ACHN (cell line): ENCODE results near the gene C2orf92.

Experiments used
- DNase-seq: peaks from one replicate; pipeline ENCODE4 v3.0.0-alpha.2; 2015
- in situ Hi-C: cut with HindIII; loops from 2 replicates; pipeline ENCODE4 v1.10.0; 2017; ENCODE audit warnings: low sequenced_read_pairs, low pct_ligation_motif_present, low pct_unique_long_range_greater_than_20kb

Gene C2orf92

DNA sequence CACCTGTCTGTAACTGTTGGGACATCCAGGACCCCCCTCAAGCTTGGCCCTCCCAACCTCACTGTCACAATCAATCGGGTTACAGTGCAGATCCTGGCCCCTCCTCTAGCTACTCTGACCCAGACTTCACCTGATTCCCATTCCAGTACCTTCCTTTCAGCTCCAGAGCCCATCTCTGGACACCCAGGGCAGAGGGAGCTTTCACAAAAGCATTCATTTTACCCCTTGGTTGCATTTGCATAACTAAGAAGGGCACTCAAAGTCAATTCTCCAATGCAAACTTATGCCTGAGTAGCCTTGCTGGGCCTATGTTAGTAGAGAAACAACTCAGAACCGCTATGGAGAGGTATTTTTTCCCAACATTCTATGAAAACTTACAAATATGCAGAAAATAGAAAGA, 51.2 kb downstream of the C2orf92 start:
- DNase-seq, result no peak
- in situ Hi-C loops, result no loop called here

DNA sequence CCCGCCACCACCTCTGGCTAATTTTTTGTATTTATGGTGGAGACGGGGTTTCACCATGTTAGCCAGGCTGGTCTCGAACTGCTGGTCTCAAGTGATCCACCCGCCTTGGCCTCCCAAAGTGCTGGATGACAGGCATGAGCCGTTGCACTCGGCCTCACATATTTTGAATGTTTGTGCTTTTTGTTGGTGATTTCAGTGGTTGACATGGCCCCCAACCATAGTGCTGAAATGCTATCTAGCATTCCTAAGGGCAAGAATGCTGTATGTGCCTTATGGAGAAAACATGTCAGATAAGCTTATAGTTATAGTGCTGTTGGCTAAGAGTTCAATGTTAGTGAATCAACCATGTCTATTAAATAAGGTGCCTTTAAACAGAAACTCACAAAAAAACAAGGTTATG, 52.7 kb downstream of the C2orf92 start:
- in situ Hi-C loops, result no loop called here
- no peak for DNase-seq

DNA sequence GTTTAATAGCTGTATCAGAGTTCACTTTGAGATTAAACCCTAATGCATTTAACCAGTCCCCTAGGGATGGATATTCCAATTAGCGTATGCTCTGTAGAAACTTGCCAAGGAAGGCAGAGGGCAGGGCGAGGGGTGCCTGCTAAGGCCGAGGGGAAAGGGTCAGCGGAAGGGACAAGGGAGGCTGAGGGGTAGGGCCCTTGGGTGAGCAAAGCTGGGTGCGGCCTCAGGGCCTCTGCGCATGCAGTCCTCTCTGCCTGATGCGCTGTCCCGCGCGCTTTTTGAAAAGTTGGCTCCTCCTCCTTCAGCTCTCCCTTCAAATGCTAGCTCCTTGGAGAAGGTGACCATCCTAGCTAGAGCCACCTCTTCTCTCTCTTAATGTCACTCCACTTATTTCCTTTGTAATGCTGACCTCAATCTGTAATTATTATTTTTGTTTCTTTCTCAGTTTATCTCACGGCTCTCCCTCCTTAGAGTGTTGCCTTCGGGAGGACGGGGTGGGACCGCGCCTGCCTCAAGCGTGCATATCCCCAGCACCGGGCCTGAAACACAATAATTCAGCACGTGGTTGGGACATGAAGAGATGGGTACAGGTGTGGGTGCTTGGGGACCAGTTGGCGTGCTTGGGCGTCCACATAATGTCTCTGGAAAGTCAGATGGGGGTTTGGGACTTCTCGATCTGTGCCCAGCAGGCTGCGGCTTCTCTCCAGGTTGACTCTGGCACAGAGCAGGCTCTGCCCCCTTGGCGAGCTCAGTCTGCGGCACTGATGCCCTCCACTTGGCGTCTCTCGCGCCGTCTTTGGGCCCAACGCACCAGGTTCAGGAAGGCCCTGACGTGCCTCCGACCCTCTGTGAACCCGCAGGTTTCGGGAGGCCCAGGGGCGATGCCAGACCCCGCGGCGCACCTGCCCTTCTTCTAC, 53.9 kb downstream of the C2orf92 start:
- in situ Hi-C loops, result no loop called here
- DNase-seq, result no peak

DNA sequence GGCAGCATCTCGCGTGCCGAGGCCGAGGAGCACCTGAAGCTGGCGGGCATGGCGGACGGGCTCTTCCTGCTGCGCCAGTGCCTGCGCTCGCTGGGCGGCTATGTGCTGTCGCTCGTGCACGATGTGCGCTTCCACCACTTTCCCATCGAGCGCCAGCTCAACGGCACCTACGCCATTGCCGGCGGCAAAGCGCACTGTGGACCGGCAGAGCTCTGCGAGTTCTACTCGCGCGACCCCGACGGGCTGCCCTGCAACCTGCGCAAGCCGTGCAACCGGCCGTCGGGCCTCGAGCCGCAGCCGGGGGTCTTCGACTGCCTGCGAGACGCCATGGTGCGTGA, 54.5 kb downstream of the C2orf92 start:
- DNase-seq, result no peak
- in situ Hi-C loops, result no loop called here

DNA sequence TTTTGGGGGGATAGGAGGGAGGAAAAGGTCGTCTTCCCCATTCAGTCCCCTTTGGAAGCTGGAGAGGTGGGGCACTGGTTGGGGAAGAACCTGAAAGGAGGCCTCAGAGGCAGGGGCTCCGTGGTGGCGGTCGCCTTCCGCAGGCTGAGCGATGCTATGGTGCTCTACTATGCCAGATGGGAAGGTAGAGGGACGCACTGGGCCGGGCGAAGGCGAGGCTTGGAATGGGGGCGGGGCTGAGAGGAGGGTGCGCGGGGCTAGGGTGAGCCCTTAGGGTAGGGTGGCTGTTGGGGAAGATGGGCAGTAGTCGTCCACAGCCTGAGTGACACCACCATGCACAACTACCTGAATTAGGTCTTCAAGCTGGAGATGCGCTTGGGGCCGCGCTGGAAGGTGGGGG, 55.0 kb downstream of the C2orf92 start:
- no peak for DNase-seq
- in situ Hi-C loops, result no loop called here

DNA sequence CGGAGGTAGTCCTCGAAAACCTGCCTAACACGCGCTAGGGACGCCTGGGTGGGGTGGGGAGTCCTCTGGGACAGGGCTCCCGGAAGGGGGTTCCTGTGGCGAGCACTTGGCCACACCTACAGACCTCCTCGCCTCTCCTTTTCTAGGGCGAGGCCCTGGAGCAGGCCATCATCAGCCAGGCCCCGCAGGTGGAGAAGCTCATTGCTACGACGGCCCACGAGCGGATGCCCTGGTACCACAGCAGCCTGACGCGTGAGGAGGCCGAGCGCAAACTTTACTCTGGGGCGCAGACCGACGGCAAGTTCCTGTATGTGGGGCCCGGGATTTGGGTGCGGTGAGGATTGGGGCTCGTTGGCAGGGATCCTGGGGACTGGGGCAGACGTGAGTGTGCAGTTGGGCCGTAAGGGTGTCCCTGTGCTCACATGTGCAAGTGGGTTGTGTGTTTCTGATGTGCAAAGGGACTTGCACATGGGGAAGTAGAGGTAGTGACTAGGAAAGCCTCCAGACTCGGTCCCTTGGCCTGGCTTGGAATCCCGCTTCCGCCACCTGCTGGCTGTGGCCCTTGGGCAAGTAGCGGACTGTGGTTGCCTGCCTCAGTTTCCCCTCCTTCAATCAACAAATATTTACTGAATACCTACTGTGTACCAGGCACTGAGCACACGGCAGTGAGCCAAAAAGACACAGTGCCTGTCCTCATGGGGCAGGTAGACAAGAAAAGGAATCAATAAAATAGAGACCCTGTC, 55.6 kb downstream of the C2orf92 start:
- DNase-seq, result no peak
- in situ Hi-C loops, result no loop called here

DNA sequence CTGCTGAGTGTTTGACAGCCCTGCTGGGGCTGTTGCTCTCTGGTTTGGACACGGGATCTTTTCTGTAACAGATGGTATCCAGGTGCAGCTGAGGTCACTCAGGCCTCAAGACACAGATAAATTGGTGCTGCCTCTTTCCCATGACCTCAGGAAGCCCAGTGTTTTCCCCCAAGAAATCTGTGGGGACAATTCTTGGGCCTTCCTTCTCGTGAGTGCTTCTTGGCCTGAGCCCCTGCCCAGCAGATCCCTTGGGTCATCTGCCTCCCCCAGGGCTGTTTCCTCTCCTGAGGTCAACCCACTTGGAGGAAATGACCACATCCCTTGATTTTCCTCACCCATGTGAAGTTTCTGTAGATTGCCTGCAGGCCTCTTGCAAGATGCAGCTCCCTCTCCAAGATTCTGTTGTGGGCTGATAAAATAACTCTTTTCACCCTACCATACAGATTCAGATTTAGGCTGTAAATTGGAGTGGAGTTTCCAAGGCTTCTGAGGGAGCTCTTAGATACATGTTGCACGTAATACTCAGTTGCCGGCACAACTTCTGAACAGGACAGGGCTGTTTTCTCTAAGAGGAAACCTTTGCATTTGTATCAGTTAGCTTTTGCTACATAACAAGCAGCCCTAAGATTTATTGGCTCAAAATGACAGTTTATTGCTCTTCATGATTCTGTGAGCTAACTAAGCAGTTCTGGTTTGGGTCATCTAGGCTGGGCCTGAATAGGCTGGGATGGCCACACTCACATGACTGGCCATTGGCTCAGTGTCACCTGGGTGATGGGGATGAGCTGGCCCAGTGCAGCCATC, 57.0 kb downstream of the C2orf92 start:
- in situ Hi-C loops, result no loop called here
- no peak for DNase-seq

DNA sequence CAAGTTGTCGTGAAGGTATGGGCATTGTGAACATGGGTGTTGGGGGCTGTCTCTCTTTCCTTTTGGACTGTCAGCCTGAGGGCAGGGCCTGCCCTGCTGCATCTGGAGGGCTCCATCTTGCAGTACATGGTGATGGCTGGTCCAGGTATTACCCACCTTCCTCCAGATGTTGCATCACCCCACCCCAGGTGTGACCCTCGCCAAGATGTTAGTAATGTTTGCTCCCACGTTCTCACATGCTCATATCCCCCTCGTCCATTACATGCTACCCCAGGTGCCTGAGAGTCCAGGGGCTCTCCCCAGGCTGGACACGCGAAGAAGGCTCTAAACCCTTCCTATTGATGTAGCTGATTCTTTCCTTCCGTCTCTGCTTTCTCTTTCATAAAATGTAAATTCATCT, 57.8 kb downstream of the C2orf92 start:
- in situ Hi-C loops, result no loop called here
- no peak for DNase-seq

DNA sequence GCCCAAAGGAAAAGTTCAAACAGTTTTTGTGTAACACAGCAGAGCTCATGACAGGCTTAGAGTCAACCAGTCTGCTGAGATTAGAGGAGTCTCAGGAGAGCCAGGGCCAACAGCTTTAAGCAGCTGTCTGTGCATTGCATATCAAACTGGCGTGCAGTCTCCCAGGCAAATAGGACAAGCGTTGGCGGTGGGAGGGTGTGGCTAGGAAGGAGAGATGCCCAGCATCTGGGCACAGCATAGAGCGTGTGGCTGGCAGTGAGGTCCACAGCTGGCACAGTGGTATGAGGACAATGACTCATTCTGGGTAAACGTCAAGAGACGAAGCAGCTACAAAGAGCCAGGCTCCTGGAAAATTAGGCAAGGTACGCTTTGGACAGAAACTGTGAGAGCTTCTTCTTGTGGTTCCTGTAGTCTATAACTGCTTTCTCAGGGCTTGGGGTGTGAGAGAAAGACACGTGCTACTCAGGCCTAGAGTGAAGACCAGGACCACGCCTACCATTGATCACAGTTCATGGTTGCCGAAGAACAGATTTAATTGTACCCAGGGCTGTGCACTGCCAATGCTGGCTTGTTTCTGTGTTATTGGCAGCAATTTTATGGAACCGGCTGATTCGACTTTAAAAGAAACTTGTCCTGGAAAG, 58.7 kb downstream of the C2orf92 start:
- no peak for DNase-seq
- in situ Hi-C loops, result no loop called here

DNA sequence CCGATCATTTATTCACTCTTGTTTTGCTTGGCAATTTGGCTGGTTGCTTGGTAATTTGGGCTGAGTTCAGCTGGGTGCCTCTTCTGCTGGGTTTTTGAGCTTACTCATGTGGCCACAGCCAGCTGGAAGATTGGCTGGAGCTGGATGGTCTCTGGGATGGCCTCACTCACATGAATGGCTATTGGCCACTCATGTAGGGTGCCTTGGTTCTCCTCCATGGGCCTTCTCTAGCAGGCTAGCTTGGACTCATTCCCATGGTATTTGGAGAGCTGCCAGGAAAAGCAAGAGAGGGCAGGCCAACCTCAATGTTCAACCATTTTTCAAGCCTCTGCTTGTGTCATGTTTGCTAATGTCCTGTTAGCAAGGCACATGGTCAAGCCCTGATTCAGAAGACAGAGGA, 60.7 kb downstream of the C2orf92 start:
- peak; percentile 65 for DNase-seq
- in situ Hi-C loops, result no loop called here

DNA sequence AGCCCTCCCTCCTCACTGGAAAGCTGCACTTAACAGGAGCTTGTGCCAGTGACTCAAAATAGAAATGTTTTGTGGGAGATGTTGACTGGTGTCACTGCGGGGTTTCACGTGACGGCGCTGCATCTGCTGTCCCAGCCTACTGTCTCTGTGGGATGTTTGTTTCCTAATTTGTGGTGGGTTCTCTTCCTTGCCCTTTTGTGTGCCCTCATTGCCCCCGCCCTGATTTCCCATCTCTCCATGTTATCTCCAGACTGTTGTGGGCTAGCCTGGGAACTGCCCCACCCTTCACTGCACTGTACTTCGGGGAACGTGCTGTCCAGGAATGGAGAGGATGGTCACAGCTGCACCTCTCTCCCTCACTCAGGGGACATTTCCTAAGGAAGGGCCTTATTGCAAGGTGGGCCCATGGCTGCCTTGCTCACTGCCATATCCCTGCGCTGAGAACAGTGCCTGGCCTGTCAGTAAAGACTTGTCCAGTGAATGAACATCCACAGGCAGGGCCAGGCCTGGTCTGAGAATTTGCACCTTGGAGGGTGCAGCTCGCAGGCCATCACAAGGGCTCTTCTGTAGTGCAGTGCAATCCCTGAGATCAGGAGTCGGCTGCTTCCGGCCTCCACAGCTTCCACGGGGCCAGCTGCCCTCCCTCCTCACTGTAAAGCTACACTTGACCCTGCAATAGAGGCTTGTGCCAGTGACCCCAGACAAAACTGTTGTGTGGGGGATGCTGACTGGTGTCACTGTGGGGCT, 61.9 kb downstream of the C2orf92 start:
- in situ Hi-C loops, result no loop called here
- no peak for DNase-seq

DNA sequence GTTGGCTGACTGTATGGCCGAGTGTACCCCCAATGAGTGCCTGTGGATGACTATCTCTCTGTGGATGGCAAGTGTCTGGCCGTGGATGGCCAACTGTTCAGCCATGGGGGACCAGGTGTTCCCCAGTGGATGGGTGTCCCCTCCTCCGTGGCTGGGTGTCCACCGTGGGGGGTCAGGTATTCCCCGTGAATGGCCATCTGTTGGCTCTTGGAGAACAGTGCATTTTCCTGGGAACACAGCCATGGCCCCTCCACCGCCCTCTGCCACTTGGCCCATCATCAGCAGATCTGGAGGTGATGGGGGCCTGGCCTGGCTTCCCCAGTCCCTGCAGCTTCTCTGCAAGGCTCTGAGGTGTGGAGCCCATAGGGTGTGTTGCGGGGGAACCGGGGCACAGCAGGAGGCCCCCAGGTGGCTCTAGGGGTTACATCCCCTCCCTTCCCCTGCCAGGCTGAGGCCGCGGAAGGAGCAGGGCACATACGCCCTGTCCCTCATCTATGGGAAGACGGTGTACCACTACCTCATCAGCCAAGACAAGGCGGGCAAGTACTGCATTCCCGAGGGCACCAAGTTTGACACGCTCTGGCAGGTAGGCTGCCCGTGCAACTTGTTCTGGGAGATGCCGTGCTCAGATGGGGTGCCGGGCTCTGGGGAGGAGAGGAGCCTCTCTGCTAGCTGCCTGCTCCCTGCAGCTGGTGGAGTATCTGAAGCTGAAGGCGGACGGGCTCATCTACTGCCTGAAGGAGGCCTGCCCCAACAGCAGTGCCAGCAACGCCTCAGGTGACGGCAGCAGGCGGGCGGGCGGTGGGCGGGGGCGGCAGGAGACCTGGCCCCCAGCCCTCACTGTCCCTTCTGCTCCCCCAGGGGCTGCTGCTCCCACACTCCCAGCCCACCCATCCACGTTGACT, 63.2 kb downstream of the C2orf92 start:
- no peak for DNase-seq
- in situ Hi-C loops, result no loop called here

DNA sequence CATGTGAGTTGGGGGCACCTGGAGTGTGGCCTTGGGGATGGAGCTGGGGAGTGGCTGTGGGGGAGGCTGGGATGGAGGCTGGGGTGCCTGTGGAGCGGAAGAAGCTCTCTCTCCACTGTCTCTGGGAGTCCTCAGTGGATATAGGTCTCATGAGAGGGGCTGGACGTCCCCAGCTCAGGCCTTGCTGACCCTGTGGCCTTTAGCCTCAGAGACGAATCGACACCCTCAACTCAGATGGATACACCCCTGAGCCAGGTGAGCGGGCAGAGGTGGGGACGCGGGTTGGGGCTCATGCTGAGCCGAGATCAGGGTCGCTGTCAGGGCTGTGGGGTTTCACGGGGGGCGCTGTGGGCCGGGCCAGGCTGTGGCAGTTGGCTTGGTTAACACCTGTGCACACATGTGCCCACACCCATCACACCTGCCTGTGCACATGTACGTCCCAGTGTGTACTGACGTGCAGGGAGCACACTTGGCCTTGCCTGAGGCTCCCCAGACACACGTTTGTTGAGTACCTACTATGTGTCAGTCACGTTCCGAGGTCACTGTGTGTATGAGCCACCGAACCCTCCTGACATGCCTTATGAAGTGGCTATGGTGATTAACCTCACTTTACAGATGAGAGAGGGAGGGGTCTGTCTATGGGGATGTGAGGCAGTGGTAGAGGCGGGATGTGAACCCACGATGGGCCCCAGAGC, 64.0 kb downstream of the C2orf92 start:
- DNase-seq, result no peak

DNA sequence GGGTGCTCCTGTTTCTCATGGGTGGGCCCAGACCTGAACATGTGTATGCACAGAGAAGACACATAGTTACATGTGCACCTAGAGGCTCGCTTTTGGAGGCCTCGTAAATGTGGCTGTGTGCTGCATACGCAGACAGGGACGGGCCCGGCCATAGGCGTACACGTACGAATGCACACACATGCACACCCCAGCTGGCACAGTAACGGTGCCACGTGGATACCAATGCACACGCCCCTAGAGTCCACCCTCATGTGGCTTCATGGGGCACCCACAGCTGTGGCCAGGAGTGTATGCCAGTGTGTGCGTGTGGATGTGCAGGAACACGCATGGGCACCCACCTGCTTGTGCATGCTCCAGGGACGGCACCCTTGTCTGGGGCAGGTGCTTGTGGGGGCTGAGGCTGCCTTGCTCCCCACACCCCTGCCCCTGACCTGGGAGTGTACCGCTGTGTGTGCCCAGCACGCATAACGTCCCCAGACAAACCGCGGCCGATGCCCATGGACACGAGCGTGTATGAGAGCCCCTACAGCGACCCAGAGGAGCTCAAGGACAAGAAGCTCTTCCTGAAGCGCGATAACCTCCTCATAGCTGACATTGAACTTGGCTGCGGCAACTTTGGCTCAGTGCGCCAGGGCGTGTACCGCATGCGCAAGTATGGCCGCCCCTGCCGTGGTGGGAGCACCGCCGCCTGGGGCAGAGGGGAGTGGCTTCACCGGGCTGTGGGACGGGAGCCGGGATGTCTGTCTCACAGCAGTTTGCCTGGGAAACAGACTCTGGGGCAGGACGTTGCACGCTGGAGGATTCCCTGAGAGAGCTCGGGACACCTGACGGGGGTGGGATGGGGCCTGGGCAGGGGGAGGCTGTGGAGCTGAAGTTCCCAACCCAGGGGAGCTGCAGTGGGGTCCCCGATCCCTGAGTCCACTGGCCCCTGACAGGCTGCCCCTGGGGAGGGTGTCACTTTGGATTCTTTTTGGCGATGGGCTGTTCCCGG, 64.8 kb downstream of the C2orf92 start:
- no peak for DNase-seq
- in situ Hi-C loops, result no loop called here

More for the DNA sequence above, 64.0 kb downstream of the C2orf92 start:
- in situ Hi-C loops, result no loop called here

DNA sequence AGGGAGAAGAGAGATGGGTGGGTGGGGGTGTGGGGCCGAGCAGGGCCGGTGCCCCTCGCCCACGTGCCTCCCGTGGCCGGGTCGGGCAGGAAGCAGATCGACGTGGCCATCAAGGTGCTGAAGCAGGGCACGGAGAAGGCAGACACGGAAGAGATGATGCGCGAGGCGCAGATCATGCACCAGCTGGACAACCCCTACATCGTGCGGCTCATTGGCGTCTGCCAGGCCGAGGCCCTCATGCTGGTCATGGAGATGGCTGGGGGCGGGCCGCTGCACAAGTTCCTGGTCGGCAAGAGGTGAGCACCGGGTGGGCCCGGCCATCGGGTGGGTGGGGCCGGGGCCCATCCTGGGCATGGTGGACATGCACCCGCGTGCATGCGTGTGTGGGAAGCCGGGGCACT, 65.6 kb downstream of the C2orf92 start:
- DNase-seq, result no peak
- in situ Hi-C loops, result no loop called here

DNA sequence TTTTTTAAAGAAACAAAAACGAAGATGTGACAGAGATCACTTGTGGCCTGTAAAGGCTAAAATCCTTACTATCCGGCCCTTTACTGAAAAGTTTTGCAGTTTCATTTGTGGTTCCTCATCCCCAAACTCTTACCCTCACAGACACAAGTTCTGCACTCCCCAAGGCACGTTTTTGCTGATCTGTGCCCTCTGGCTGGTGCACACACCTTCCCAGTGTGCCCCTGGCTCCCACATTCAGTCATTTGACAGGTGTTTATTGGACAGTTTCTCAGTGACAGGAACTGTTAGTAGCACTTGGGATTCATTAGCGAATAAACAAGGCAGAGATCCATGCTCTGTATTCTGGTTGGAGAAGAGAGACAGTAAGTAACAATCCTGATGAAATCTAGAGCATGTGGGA, 66.7 kb downstream of the C2orf92 start:
- in situ Hi-C loops, result no loop called here
- no peak for DNase-seq
